CD4-positive, alpha-beta T cell treated with Interferon alpha-2 for 1 hour (primary cell): ENCODE measurements around the gene RUNX2.

Experiments used
- DNase-seq, 2 donors: peaks; one replicate each; pipeline ENCODE4 v3.0.0-alpha.2; 2020 to 2022

Gene RUNX2

DNA sequence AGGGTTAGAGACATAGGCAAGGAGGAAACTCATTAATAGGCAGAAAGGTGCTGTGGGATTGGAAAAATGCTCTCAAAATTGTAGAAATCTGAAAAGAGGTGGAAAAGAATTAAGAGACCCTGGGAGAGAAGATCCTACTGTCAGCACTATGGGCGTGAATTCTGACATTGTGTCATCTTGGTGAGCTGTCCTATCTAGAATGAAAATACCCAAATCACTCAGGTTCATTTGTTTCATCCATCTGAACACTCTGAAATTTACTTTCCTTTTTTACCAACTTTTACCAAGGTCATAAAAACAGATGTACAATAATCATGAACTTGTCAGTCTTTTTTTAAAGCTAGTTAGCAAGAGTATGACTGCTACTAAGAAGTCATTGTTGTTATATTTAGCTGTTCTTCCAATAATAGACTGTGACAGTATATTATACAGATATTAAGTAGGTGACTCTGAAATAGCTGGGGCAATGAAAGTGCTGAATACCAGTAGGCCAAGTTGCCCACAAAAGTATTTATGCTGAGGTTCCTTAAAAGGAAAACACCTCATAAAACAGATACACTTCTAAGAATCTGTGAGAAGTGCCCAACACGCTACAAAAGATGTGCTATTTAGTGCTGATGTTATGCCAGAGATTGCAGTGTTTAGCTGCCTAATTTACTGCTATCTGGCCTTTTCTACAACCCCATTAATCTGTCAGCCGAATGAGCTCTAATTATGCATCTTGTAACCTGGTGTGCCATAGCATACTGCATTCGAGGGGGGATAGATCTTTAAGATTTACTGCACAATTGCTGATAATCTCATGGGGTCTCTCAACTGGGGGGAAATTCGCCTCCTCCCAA lies 267.1 kb downstream of the RUNX2 start:
- DNase-seq, result no peak

DNA sequence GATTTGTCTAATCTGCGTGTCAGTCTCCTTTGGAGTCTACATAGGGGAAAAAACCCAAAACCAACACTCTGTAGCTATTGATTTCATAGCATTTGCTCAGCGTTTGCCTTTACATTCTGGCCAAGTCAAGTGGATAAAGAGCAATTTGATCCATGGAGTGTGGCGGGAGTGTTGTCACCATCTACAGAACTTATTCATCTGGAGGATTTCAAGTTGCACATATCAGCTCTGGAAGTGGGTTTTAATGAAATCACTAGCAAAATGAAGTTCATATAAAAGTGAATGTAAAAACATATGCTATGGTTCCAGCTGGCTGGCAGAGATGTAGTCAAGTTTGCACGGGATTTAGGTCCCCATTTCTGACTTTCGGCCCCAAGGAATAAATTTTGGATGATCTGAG lies 269.3 kb downstream of the RUNX2 start:
- no peak for DNase-seq

DNA sequence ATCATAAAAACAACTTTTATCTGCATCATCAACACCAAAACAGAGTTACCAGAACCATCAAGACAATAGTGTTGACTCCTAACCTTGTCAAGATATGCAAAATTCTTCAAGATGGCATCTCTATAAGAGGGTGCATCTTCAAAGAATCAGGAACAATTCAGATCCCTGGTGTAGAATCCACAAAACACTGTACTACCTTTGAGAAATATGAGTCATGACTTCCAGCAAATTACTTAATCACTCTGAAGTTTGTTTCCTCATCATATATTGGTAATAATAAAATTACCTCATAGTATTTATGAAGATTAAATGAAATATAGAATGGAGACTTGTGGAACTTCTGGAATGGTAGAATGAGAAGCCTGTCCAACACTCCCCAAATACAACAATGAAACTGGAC lies 270.9 kb downstream of the RUNX2 start:
- no peak for DNase-seq

DNA sequence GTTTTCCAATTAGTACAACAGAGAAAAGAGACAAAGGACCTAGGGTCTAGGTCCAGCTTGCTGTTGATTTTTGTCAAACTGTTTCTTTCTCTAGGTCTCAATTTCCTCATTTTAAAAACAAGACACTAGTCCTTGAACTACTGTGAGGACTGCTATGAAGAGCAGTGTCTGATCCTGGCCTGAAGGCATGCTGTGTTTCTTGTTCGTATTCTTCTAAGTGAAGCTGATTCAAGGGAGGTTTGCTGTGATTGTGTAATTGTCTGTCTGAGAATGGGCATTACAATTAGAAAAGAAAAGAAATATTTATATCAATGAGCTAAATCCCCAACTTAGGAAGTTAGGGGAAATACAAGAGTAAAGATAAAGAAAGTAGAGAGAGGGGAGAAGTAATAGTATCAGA lies 277.8 kb downstream of the RUNX2 start:
- no peak for DNase-seq

DNA sequence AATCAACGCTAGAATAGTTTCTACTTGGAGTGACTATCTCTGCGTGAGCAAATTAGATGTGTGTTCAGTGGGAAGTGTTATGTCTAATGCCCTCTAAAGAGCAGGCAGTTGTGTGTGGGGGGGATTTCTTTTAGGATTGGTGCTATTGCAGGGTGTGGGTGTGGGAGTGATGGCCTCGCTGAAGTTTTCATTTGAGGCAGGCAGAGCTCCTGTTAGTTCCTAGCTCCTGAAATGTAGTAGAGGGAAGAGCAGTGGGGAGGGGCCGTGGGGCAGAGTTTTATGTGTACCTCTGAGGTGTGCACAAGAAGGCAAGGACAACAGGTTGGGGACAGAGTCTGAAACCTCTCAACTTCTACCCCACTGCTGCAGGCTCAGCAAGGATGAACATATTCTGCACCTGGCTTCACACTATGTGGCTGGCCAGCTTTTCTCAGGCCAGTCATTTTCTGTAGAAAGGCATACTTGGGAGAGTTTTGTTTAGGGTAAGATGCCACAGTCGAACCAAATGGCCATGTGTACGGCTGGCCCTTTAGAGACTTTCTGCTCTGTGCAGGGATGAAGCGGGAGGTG lies 278.8 kb downstream of the RUNX2 start:
- no peak for DNase-seq

DNA sequence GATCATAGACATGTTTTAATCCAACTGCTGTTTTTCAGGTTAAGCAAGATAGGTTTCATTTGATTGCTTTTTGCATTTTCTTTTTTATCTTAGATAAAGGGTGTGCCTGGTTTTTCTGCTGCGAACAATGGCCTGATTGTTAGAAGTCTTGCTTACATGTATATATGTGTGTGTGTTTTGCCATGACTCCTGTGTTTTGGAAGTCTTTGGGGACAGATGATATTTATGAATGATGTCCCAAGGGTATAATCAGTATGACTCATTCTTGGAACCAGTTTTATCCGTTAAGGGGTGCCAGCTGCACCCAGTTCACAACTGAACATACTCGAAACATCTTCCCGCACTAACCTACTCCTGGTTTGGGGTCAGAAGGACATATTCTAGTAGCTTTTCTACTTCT lies 279.7 kb downstream of the RUNX2 start:
- no peak for DNase-seq

DNA sequence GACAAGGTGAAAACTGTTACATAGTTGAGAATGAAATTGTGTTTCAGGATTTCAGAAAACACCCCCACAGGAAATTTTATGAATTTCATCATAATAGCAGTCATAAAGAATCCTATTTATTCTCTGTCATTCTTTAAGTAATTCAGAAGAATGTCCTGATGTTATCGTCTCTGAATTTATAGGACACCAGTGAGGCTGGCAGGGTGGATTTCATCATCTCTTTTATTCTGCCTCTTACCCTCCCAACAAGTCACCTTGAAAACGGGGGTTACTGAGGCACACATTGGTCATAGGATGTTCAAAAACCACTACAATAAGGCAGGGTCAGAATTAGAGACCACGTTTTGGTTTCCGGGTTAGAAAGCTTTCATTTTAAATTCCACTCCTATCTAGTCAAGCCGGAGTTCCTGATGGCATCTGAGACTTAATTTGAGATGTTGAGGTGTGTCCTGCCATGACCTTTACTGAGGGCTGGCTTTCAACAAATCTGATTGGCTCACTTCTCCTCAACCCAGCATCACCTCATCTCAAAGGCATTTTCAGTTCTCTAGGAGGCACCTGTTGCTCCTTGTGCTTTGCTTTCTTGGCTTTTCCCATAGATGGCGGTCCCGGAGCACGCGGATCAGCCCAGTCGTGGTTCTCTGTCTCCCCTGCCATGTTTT lies 280.3 kb downstream of the RUNX2 start:
- DNase-seq, result no peak

DNA sequence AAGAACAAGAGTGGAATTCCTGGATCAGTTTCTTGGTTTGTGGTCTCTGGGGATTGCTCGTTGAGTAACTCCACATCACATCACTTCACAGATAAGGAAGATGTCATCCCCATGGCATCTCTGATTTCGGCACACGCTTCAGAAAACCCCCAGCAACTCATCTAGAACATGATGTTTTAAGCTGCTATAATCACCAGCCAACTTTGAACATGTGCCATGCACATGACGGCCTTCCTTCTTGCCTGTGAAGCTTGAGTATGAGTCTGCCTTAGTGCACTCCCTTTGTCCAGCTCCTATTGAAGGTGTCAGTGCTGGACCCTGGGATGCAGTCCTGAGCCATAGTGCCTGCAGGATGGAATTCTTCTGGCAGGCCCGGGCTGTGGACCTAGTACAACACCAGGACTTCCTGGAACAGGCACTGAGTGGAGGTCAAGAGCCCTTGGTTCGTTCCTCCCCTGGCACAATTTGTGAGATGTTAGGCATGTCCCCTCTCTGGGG lies 281.1 kb downstream of the RUNX2 start:
- no peak for DNase-seq

DNA sequence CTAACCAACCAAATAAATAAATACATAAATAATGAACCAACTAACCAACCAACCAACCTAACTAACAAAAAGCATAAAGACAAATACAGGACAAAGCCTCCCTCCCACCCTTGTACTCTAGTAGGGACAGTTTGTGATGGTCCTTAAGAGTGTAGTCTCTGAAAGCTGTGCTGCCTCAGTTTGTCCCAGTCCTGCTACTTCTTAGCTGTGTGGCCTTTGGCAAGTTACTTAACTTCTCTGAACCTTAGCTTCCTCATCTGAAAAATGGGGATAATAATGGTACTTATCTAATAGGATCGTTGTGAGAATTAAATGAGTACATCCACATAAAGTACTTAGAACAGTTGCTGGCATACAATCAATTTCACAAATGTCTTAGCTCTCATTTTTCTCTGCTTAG lies 282.2 kb downstream of the RUNX2 start:
- no peak for DNase-seq

DNA sequence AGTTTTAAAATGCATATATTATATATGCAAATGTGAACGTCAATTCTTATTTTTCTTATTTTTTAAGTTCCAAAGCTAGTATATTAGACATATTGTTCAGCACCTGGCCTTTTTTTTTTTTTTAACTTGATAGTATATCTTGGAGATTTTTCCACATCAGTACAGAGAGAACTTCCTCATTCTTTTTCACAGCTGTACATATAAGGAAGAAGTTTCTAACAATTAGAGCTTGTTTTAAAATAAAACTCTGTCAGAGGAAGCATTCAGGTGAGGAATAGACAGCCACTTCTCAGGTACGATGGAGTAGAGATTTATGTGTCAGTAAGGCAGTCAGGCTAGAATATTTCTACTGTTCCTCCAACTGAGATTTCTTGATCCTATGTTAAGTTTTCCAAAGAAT lies 282.7 kb downstream of the RUNX2 start:
- DNase-seq, result no peak

DNA sequence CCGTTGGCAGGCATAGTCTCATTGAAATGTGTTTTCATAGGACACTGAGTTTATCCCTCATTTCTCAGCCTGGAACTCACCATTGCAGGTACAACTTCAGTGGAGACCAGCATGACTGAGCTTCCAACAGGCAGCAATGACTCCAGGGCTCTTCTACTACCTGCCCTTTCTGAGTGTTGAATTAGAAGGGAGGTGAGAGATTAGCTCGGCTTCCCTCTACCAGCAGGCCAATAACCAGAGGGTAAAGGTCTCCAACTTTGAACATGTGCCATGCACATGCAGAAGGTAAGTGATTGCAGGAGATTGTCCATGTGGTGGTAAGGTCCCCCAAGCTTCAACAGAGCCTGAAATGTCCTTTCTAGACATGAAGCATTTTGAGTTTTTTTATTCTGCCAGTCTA lies 283.4 kb downstream of the RUNX2 start:
- no peak for DNase-seq

DNA sequence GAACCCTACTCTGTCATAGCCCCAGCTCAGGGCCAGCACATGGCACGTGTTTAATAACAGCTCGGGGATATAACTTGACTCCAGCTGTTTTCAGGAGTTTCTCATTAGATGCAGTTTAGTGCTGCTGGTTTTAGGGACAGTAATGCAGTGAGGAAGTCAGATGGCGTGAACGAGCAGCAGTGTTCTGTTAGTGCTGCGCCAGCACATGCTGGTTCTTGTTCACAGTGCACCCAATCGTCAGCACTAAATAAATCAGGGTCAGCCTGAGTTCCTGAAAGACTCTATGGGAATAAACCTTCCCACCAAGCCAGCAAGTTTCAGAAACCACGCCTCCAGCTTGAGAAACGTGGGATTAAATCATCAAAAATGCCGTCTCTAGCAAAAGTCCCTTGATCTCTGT lies 285.5 kb downstream of the RUNX2 start:
- no peak for DNase-seq

DNA sequence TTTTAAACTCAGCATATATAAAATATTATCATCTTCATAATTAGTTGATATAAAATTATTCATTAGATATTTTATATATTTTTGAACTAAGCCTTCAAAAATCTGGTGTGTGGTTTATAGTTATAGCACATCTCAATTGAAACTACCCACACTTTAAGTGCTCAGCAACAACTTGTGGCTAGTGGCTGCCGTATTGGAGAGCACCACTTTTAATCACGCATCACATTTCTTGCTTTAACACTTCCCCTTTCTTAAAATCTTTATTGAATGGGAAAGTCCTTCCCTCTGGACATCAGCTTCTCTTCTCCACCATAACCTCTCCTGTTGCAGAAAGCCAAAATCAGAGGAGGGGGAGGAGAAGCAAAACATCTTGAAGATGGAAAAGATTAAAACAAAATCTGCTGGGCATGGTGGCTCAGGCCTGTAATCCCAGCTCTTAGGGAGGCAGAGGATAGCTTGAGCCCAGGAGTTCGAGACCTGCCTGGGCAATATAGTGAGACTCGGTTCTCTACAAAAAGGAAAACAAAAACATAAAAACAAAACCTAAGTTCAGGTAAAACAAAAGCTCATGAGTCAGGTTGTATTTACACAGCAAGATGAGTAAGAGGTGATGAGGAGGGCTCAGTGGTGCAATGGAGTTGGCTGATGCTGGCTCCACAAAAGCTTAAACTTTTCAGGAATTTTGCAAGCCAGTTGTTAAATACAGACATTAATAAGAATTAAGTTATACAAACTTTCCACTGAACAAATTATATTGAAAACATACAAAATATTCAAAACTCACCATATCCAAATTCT lies 286.6 kb downstream of the RUNX2 start:
- no peak for DNase-seq

DNA sequence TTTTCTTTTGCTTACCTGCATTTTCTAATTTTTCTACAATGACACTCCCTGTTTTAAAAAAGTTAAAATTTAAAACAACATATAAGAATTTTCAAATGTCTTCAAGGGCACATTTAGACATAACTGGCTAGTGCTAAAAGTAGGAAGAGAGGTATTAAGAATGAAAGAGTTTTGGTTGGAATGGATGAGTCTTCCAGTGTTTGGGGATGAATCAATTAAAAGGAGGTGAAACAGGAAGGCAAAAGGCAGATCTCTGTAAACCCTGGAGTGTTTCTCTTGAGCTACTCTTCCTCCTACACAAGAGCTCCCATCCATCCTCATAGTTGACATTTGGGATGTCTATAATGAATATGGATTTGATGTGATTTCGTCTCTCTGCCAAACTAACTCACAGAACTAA lies 288.1 kb downstream of the RUNX2 start:
- no peak for DNase-seq

DNA sequence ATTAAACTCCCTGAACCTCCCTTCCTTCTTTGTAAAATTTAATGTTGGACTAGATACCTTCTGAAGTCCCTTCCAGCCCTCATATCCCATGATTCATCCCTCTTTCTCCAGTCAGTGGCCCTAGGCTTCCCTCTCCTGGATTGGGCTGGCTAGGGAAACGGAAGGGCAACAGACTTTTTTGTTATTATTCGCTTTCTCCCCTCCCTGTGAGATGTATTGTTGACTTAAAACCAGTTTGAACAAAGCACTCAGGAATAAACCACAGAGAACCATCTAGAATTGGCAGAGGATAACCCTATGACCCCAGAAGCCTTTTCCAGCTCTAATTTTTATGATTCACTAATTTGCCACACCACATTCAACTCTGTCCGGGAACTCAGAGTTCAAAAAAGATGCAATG lies 289.3 kb downstream of the RUNX2 start:
- DNase-seq, result no peak

DNA sequence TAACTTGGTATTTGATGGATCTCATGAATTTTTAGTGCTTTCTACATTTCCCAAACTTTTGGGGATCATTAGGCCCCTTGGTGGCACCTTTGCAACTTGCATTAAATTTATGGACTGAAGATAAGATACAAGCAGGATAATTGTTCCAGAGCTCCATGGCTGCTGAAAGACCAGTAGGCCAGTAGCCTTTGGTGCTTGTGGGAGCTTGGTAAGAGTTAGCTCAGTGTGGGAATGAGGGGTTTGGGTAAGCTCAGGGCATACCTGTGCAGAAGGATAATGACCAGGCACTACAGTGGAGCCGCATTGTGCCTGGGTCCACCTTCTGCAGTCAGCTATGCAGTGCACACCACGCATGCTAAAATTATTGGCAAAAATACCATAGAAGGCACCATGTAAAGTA lies 290.1 kb downstream of the RUNX2 start:
- DNase-seq, result no peak

DNA sequence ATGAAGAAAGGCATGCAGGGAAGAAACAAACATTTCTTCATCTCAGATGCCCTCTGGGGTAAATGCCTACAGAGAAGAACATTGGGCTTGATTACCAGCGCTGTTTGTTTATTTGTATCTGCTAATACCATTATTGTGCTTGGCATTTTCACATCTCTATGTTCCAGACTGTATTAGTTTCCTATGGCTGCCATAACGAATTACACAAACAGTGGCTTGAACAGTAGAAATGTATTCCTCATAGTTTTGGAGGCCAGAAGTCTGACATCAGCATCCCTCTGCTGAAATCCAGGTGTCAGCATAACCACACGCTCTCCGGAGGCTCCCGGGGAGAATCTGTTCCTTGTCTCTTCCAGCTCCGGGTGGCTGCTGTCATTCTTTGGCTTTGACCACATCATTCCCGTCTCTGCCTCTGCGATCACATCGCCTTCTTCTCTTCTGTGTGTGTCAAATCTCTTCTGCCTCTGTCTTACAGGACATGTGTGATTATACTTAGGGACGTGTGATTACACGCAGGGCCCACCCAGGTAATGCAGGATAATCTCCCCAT lies 291.2 kb downstream of the RUNX2 start:
- no peak for DNase-seq

DNA sequence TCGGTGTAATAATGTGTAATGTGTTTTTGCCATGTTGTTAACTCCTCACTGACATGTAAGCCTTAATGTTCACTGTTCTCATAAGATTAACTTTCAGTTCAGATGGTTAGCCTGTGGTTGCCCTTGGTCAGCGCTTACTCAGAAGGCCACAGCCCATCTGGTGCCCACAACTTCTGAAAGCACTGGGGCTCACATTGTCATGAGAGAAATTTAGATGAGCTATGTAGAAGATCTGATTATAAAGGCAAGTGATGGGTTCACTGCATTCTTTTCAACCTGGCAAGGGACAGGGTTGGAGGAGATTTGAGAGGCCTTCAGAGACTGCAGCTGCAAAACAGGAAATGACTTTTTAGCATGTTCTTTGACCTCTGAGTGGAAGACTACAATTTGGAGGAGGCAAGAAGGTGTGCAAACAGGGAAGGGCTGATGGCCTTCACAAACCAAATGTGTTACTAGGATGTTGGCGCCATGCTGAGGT lies 291.9 kb downstream of the RUNX2 start:
- peak in 1 of 2 donors; percentile 16 for DNase-seq

DNA sequence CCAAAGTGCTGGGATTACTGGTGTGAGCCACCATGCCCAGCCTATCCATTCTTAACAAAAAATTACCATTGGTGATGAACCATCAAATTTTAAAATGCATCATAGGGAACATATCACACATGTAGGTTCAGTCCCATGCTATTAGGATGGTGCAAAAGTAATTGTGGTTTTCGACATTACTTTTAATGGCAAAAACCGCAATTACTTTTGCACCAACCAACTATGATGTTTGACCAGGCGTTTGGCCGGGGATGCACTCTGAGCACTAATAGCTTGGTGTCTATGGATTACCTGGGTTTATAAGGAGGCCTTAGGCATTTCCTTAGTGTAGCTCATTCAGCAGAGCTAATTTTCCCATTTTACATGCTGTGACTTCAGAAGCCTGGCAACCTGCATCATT lies 296.1 kb downstream of the RUNX2 start:
- DNase-seq, result no peak

DNA sequence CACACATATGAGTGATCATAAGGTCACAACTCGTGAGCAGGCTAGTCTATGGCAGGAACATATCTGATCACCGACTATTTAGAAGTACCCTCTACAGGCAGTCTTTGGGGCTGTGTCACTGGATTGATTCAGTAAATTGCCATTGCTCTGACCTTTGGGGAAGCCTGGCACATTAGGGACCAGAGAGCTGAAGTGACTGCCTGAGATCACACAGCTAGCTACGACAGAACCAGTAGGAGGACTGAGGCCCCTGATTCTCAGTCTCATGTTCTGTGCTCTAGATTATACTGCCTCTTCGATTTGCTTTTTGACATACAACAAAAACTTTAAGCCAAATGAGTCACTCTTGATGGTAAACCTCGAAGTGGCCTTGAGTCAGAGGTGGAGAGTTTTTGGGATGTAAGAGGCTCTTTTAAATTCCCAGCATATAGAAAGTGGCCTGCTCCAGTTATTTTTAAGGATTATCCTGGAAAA lies 297.1 kb downstream of the RUNX2 start:
- no peak for DNase-seq

DNA sequence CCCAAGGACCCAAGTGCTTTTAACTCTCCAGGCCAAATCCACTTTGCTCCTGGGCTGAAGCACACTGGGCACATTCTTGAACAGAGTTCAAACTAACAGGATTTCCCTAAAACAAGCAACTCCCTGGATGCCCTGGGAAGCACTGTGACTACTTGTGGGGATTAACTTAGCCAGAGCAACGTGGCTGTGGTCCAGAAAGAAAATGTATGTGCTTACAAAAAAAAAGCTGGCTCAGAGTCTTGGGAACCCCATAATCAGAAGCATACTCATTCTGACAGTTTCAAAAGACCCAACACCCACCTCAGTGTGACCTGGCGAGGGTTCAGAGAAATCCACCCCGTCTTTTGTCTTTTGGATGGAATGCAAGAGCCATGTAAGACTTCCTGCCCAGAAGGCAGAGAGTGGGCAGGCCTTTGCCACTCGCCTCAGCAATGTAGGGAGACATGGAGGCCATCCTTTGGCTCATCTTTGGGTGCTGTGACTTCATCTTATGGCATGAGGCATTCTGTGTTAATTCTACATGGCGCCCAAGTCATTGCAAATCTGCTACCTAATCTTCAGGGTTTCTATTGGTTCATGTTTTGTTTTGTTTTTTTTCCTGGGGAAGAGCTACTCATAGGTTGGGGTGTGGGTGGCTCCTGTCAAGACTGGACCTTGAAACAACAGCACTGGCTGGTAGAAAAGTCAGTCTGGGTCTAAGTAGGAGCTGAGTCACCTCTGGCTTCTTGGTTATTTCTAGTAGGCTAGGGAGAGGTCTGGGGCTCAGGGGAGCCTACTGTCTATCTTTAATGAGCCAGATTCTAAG lies 298.2 kb downstream of the RUNX2 start:
- DNase-seq, result no peak

DNA sequence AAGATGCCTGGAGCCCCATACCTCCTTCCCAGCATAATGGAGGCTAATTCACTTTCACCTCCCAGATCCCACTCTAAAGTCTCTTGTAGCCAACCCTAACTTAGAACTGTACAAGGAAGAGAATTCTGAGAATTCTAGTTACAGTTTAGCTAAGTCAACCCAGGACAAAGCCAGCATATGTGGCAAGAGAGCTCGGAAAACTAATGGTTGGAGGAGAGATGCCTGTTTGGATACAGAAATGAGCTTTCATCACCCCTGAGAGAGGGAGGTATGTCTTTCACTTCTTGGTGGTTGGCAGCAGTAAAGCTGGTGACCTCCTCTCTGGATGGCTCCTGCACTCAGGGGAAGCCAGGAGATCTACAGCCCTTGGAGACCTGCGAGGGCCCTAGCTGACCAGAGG lies 302.2 kb downstream of the RUNX2 start:
- DNase-seq, result no peak
